Measurements from ENCODE around the gene TACC3.

TACC3 gene

DNA sequence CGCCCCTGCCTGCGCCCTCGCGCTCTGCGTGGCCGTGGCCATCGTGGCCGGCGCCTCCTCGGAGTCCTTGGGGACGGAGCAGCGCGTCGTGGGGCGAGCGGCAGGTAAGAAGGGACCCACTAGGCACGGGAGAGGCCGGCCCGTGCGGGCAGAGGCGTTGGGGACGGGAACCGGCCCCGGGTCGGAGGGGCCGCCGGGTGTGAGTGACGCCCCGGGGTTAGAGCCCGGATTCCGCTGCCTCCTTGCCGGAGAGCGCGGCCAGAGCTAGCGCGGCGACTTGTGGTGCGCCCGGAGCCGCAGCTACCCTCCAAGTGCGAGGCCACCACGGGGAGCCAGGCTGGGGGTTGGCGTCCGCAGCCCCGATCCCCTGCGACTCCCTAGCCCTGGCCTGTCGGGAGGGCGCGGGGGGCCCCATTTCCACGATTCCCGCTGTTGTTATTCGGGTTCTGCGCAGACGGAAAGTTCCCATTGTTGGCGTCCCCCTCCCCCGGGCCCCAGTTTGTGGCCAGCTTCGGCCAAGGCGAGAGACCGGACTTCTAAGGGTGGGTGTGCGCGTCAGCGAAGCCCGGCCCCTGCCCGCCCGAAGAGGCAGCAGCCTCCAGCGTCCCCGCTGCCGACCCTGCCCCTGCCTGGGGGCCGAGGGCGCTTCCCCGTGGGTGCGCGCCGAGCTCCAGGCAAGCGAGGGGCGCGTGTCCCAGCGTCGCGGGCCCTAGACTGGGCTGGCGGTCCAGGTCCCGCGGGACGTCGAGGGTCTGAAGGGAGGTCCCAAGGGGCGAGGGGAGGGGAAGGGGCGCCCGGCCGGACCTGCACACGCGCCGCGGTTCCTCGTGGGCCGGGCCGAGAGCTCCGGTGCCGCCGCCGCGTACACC, 72.9 kb downstream of the TACC3 start:
- no peak for DNase-seq (ENCODE audit: low read depth)

Measured in stimulated activated CD8-positive, alpha-beta memory T cell treated with anti-CD3 and anti-CD28 coated beads, Interleukin-7, amount 100 ng/mL, for 24 hours (primary cell).